ENCODE results near the gene RPS5.
A peak's percentile ranks its signal among the peaks of the same experiment; 100 is the strongest.

DNA sequence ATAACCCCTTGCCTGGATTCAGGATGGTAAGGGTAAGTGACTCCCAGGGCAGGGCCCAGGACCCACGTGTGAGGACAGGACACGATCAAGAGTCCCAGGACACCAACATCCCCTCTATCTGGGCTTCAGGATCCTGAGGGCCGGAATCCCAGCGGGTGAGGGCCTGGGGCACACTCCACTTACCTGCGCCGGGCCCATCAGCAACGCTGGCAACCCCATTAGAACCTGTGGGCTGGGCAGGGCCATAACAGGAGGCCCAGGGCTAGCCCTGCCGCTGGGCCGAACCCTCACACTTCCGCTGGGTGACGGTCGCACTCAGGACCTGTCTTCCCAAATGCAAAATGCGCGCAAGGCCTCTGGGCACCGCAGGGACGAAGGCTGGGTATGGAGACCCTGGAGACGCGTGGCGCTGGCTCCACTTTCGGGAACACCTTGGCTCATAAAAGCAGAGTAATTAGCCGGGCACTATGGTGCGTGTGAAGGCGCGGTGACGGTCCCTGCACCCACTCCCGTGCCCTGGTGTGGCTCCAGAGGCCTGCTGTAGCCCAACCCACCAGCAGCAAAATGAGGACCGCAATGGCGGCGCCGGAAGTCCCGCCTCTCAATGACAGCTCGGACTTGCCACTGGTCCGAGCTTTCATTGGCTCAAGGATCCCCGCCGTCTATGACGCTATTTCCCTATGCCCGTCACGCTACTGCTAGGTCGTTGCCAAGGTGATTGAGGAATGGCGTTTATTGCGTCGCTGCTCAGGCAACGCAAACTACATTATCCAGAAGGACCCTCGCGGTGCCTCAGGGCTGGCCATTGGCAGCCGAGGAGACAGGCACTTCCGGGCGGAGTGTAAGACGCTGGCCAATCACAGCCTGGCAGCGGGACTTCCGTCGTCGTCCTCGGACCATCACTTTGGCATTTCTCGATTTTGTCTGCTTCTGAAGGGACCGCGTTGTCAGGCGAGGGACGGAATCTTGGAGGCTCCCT is 52.8 kb downstream of the RPS5 start, which contains the start of gene ZNF132:
- TF ChIP-seq, protein P1, sequence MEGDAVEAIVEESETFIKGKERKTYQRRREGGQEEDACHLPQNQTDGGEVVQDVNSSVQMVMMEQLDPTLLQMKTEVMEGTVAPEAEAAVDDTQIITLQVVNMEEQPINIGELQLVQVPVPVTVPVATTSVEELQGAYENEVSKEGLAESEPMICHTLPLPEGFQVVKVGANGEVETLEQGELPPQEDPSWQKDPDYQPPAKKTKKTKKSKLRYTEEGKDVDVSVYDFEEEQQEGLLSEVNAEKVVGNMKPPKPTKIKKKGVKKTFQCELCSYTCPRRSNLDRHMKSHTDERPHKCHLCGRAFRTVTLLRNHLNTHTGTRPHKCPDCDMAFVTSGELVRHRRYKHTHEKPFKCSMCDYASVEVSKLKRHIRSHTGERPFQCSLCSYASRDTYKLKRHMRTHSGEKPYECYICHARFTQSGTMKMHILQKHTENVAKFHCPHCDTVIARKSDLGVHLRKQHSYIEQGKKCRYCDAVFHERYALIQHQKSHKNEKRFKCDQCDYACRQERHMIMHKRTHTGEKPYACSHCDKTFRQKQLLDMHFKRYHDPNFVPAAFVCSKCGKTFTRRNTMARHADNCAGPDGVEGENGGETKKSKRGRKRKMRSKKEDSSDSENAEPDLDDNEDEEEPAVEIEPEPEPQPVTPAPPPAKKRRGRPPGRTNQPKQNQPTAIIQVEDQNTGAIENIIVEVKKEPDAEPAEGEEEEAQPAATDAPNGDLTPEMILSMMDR (IDR thresholded peaks at IDR 0.05): no peak
- no peak for TF ChIP-seq POLR2A (IDR thresholded peaks at IDR 0.05)
- peak in 2 of 3 donors; percentile 43 to 99 for TF ChIP-seq POLR2AphosphoS5 (IDR thresholded peaks at IDR 0.05)
- no peak for TF ChIP-seq EP300 (IDR thresholded peaks at IDR 0.05)

Measured in suprapubic skin (tissue), 4 donors.